ENCODE results near the gene ATP2A1. TPM values are rescaled to one million over a fixed set of nuclear protein-coding genes. Genes with fewer than 3 reads are reported as not detected.

The ATP2A1 gene
- total and polyA plus RNA-seq, 2 donors (not counting 3 experiments of a cell fraction or from before 2014, with no cell fraction given), result 1.2 to 2.5 TPM

DNA sequence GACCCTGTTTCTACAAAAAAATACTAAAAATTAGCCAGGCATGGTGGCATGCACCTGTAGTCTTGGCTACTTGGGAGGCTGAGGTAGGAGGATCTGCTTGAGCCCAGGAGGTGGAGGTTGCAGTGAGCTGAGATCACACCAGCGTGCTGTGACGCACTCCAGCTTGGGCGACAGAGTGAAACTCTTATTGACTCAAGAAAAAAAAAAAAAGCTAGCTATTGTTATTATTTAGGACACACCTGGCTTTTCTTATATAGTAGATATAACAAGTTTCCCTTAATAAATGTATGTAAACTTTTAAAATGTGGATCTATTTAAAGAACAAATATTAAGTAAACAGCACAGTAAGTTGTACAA is 44.9 kb downstream of the ATP2A1 start:
- BruUV-seq (replicated peaks), result no TSS peak
- DNase-seq (ENCODE audit: low read depth, low spot score), result no peak
- no peak overlapping the region for H2AFZ ChIP-seq (ENCODE audit: low read depth, low read length)
- dilution Hi-C loops (cut with MboI; ENCODE audit: extremely low pct_ligation_motif_present, low sequenced_read_pairs) (no loop called here), intact Hi-C loops (cut with micrococcal nuclease) (no loop called here)
- no peaks in the 10 kb centered on the region for H3K9me1 ChIP-seq (replicated peaks; ENCODE audit: control insufficient read depth, extremely low read depth, insufficient read depth, low read length)
- FAIRE-seq, result no peak
- peaks cover 0 to 7% of the 10 kb centered on the region in 2 experiments for H3K36me3 ChIP-seq (ENCODE audit: control insufficient read depth in 2 of 2, extremely low read depth in 1 of 2, insufficient read depth in 2 of 2, low read length in 2 of 2)
- no peak overlapping the region for H3K27ac ChIP-seq (ENCODE audit: insufficient read depth, low read depth, low read length)
- H3K4me3 ChIP-seq (replicated peaks in 1 of 3; ENCODE audit: insufficient read depth in 1 of 3, low read depth in 1 of 3, low read length in 3 of 3), result no peak overlapping the region
- H3K9me3 ChIP-seq (replicated peaks; ENCODE audit: control insufficient read depth, insufficient read depth, low read length), result no peaks in the 10 kb centered on the region
- no peaks in the 10 kb centered on the region for H4K20me1 ChIP-seq (replicated peaks; ENCODE audit: control insufficient read depth, extremely low read depth, insufficient read depth, low read length)
- no peaks in the 10 kb centered on the region for H3K79me2 ChIP-seq (ENCODE audit: control insufficient read depth, insufficient read depth, low read length)
- no peak overlapping the region for H3K9ac ChIP-seq (replicated peaks; ENCODE audit: extremely low read depth, insufficient read depth, low read length)
- TF ChIP-seq FOS (IDR thresholded peaks at IDR 0.05; ENCODE audit: borderline replicate concordance, insufficient read depth, low read length) (no peak), JUN (IDR thresholded peaks at IDR 0.05; ENCODE audit: borderline replicate concordance, insufficient read depth, insufficient read length, low read depth) (no peak), POLR2A (IDR thresholded peaks at IDR 0.05; ENCODE audit: low read depth, low read length) (no peak), GATA2 (IDR thresholded peaks at IDR 0.05; ENCODE audit: insufficient read depth, insufficient read length, low read depth, low read length) (no peak), POLR2AphosphoS5 (IDR thresholded peaks at IDR 0.05; ENCODE audit: insufficient read depth, low read depth, low read length) (no peak), MYC (IDR thresholded peaks at IDR 0.05; ENCODE audit: low read depth, low read length) (no peak), EZH2 (IDR thresholded peaks at IDR 0.05; ENCODE audit: borderline replicate concordance, low read depth, low read length, severe bottlenecking) (no peak)
- TF ChIP-seq, protein P1, sequence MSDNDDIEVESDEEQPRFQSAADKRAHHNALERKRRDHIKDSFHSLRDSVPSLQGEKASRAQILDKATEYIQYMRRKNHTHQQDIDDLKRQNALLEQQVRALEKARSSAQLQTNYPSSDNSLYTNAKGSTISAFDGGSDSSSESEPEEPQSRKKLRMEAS (IDR thresholded peaks at IDR 0.05; ENCODE audit: insufficient read depth, insufficient read length), result no peak
- TF ChIP-seq, protein P2, sequence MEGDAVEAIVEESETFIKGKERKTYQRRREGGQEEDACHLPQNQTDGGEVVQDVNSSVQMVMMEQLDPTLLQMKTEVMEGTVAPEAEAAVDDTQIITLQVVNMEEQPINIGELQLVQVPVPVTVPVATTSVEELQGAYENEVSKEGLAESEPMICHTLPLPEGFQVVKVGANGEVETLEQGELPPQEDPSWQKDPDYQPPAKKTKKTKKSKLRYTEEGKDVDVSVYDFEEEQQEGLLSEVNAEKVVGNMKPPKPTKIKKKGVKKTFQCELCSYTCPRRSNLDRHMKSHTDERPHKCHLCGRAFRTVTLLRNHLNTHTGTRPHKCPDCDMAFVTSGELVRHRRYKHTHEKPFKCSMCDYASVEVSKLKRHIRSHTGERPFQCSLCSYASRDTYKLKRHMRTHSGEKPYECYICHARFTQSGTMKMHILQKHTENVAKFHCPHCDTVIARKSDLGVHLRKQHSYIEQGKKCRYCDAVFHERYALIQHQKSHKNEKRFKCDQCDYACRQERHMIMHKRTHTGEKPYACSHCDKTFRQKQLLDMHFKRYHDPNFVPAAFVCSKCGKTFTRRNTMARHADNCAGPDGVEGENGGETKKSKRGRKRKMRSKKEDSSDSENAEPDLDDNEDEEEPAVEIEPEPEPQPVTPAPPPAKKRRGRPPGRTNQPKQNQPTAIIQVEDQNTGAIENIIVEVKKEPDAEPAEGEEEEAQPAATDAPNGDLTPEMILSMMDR (IDR thresholded peaks at IDR 0.05; ENCODE audit: extremely low read depth in 1 of 2, insufficient read depth in 1 of 2, low read depth in 1 of 2, low read length in 2 of 2), result no peak
- CTCF ChIA-PET, result interaction anchor here (0.9 to 2.2 kb wide), 5 partner anchors 12 to 22 kb away, joined by 3 to 8 read pairs (median 4); no protein-coding TSS in a partner anchor
- H3K4me1 ChIP-seq (ENCODE audit: control insufficient read depth, extremely low read depth, insufficient read depth, low read length), result no peaks in the 10 kb centered on the region
- H3K27me3 ChIP-seq (ENCODE audit: control insufficient read depth in 2 of 2, insufficient read depth in 2 of 2, low read length in 2 of 2), result no peaks in the 10 kb centered on the region
- POLR2A ChIA-PET, result no interaction called here
- H3K4me2 ChIP-seq (ENCODE audit: insufficient read depth, low read length), result no peak overlapping the region
